ENCODE measurements around the gene C2orf80. TPM values are rescaled to one million over a fixed set of nuclear protein-coding genes. Genes with fewer than 3 reads are reported as not detected.

The C2orf80 gene
- total RNA-seq, 1 experiment from 2014 or later: 0.32 TPM

Other genes starting within 250 kb of the C2orf80 start
- gene PLEKHM3, start 164.5 kb downstream of the C2orf80 start, total RNA-seq (2014; rRNA removed; shearing (Covaris generic)): 3.2 and 4.4 TPM in 2 replicates
- not detected in 2 replicates for gene CRYGD, start 65.5 kb downstream of the C2orf80 start, total RNA-seq (2014; rRNA removed; shearing (Covaris generic))
- not detected in 2 replicates for gene CRYGC, start 60.2 kb downstream of the C2orf80 start, total RNA-seq (2014; rRNA removed; shearing (Covaris generic))
- not detected in 2 replicates for gene CRYGB, start 43.9 kb downstream of the C2orf80 start, total RNA-seq (2014; rRNA removed; shearing (Covaris generic))
- not detected in 2 replicates for gene CRYGA, start 26.4 kb downstream of the C2orf80 start, total RNA-seq (2014; rRNA removed; shearing (Covaris generic))
- gene IDH1, start 65.0 kb upstream of the C2orf80 start, total RNA-seq (2014; rRNA removed; shearing (Covaris generic)): 432 and 474 TPM in 2 replicates
- gene PIKFYVE, start 76.2 kb upstream of the C2orf80 start, total RNA-seq (2014; rRNA removed; shearing (Covaris generic)): 50.9 and 52.0 TPM in 2 replicates
- gene PTH2R, start 216.8 kb upstream of the C2orf80 start, total RNA-seq (2014; rRNA removed; shearing (Covaris generic)): 0.13 TPM in 1 of 2 replicates, not detected in the other

All from SK-MEL-5 (cell line).